Activated T-cell treated with anti-CD3 and anti-CD28 coated beads, Interleukin-2, amount 50 U/mL, for 72 hours (primary cell): Measurements from ENCODE around the gene KIAA1217. TPM values are rescaled to one million over a fixed set of nuclear protein-coding genes. Genes with fewer than 3 reads are reported as not detected.

Experiments
- ATAC-seq, 2 donors: fragments of 150-1000 bp; cut with Tn5 transposase; replicated peaks in 1 of 2; 2 replicates each; pipeline ENCODE4 v1.10.0; 2021; ENCODE audit warnings: moderate library complexity in 2 of 2, mild to moderate bottlenecking in 1 of 2
- DNase-seq, 2 donors: peaks; one replicate each; pipeline ENCODE4 v3.0.0; 2021 to 2022; ENCODE audit warnings: mixed read lengths in 1 of 2
- H3K27ac Mint-ChIP-seq: one replicate; pipeline ENCODE4 v1.8.0; 2022; ENCODE audit warnings: mild to moderate bottlenecking, moderate library complexity, mixed read lengths
- H3K27me3 Mint-ChIP-seq: one replicate; pipeline ENCODE4 v1.8.0; 2022; ENCODE audit warnings: low read depth, mixed read lengths
- H3K36me3 Mint-ChIP-seq, 2 donors: one replicate each; pipeline ENCODE4 v1.8.0; 2022; ENCODE audit warnings: mixed read lengths in 2 of 2, mild to moderate bottlenecking in 1 of 2; ENCODE audit not compliant: insufficient read depth in 2 of 2
- H3K4me1 Mint-ChIP-seq: one replicate; pipeline ENCODE4 v1.8.0; 2022; ENCODE audit warnings: low read depth, mixed read lengths
- H3K4me3 Mint-ChIP-seq, 2 donors: one replicate each; pipeline ENCODE4 v1.8.0; 2022; ENCODE audit warnings: mild to moderate bottlenecking in 2 of 2, mixed read lengths in 2 of 2, moderate library complexity in 2 of 2
- H3K9me3 Mint-ChIP-seq, 2 donors: one replicate each; pipeline ENCODE4 v1.8.0; 2022; ENCODE audit warnings: mixed read lengths in 2 of 2
- total RNA-seq, 2 donors: library from RNA; stranded (reverse); gene quantifications; one replicate each; pipeline ENCODE4 v1.2.3, GENCODE V29; 2022

Gene KIAA1217
- total RNA-seq, 2 donors from 2014 or later: 0.60 to 0.84 TPM

DNA sequence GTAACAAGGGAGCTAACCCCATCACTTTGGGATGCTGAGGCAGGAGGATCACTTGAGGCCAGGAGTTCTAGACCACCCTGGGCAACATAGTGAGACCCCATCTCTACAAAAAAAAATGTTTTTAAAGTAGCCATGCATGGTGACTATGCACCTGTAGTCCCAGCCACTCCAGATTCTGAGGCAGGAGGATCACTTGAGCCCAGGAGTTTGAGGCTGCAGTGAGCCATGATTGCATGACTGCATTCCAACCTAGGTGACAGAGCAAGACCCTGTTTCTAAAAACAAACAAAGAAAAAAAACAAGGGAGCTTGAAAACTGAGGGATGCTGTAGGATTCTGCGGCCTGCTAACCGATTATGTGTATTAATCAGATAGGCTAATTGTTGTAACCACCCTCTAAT is 4.9 kb downstream of the KIAA1217 start:
- Mint-ChIP-seq H3K4me3 (no peak overlapping the region), H3K36me3 (peaks cover 2 to 3% of the 10 kb centered on the region in 2 donors), H3K9me3 (no peaks in the 10 kb centered on the region), H3K27me3 (peaks cover 32% of the 10 kb centered on the region), H3K4me1 (peaks cover 20% of the 10 kb centered on the region), H3K27ac (no peak overlapping the region)
- ATAC-seq (no peak), DNase-seq (no peak)

DNA sequence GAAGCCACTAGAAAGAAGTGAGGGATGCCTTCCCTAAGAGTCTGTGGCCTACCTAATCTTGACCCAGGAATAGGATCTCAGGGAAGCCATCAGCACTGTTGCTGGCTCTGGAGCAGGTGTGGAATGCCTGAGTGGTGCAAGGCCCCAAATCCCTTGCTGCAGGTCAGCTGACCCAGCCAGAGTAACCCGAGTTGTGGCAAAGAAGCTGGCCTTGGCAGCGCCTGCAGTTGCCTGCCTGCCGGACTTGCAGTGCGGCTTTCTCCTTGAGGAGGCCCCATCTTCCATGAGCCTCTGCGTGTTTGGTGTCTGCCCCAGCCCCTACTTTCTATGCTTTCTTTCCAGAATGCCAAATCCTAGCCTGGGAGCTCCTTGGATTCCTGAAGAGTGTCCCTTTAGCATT is 5.8 kb downstream of the KIAA1217 start:
- peaks cover 2 to 3% of the 10 kb centered on the region in 2 donors for H3K36me3 Mint-ChIP-seq
- no peak overlapping the region for H3K27ac Mint-ChIP-seq
- H3K27me3 Mint-ChIP-seq: peaks cover 32% of the 10 kb centered on the region
- peaks cover 13% of the 10 kb centered on the region for H3K4me1 Mint-ChIP-seq
- DNase-seq: no peak
- no peaks in the 10 kb centered on the region for H3K9me3 Mint-ChIP-seq
- no peak overlapping the region for H3K4me3 Mint-ChIP-seq
- no peak for ATAC-seq

DNA sequence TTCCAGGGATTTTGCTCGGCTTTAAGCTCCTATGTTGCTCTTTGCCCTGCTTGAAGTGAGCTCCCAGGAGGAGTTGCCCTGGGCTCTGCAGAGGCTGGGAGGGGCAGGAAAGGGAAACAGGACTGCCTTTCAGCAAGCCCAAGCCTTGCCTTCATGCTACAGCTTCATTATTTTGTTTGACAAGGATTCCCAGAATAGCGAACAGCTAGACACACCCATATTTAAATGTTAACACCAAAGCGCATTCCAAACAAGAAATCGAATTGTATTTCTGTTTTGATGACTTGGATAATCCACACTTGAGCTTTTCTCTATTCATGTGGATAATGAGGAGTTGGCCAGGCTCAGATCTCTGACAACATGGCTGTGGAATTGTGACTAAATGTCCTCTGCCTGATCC is 6.3 kb downstream of the KIAA1217 start:
- no peak overlapping the region for H3K27ac Mint-ChIP-seq
- H3K9me3 Mint-ChIP-seq: no peaks in the 10 kb centered on the region
- peaks cover 8% of the 10 kb centered on the region for H3K4me1 Mint-ChIP-seq
- H3K27me3 Mint-ChIP-seq: peaks cover 32% of the 10 kb centered on the region
- DNase-seq (no peak), ATAC-seq (no peak)
- H3K4me3 Mint-ChIP-seq: no peak overlapping the region
- H3K36me3 Mint-ChIP-seq: peaks cover 2 to 3% of the 10 kb centered on the region in 2 donors

DNA sequence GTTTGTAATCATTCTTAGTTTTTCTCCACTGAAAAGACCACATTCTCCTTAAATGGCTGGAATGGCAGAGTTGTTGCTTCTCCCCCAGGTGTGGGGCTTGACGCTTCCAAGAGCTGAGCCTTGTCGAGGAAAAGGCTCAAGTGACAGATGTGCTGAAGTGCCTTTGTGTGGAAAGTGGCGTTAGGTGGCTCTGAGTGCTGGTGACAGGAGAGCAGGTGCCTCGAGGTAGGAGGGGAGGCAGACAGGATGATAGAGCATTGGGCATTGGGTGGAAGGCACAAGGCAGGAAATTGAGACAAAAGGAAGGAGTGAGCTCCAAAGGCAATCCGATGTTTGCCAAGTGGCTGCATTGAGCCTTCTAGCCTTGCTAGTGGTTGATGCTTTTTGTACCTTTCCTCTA is 6.7 kb downstream of the KIAA1217 start:
- no peak overlapping the region for H3K4me3 Mint-ChIP-seq
- peaks cover 28% of the 10 kb centered on the region for H3K27me3 Mint-ChIP-seq

DNA sequence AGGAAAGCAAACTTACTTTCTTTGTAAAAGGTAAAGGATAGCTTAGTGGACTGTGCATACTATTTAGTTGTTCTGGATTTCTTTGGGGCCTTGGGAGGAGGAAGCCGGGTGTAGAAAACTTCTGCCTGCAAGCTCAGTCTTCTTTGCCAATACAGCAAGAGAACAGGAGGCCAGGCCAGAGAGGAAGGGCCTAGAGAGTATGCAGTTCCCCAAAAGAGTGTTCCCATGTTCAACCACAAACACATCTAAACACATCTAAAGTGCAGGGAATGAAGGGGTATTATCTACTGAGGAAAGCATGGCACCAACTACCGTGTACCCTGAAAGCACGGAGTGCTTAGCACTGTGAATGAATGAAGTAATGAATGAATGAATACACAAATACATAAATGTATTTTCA is 11.0 kb downstream of the KIAA1217 start:
- Mint-ChIP-seq H3K4me1 (no peaks in the 10 kb centered on the region), H3K9me3 (peaks cover 0 to 2% of the 10 kb centered on the region in 2 donors), H3K4me3 (no peak overlapping the region), H3K27ac (no peak overlapping the region), H3K36me3 (no peaks in the 10 kb centered on the region), H3K27me3 (peaks cover 11% of the 10 kb centered on the region)
- no peak for DNase-seq
- ATAC-seq: no peak

More for the DNA sequence above, 6.7 kb downstream of the KIAA1217 start:
- ATAC-seq (no peak), DNase-seq (no peak)
- Mint-ChIP-seq H3K27ac (no peak overlapping the region), H3K4me1 (peaks cover 4% of the 10 kb centered on the region), H3K36me3 (peaks cover under 1 to 1% of the 10 kb centered on the region in 2 donors), H3K9me3 (no peaks in the 10 kb centered on the region)

DNA sequence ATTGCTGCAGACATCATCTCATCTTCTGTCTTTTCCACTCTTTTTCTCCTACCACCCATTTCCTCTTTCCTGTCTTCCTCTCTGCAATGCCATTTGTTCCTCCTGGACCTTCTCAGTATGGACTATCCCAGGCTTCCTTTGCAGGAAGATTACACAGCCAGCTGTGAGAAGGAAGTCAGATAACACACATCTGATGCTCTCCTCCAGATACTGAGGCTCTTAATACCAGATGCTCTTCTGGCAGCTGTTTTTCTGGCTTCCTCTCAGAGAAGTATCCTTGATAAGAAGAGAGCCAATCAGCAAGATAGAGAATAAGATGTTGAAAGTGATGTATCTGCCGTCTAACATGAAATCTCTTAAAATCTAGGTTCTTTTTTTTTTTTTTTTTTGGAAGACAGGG is 14.4 kb downstream of the KIAA1217 start:
- Mint-ChIP-seq H3K4me1 (no peaks in the 10 kb centered on the region), H3K9me3 (peaks cover 0 to 2% of the 10 kb centered on the region in 2 donors), H3K27ac (no peak overlapping the region), H3K36me3 (no peaks in the 10 kb centered on the region), H3K4me3 (no peak overlapping the region), H3K27me3 (no peaks in the 10 kb centered on the region)
- no peak for ATAC-seq
- DNase-seq: no peak

DNA sequence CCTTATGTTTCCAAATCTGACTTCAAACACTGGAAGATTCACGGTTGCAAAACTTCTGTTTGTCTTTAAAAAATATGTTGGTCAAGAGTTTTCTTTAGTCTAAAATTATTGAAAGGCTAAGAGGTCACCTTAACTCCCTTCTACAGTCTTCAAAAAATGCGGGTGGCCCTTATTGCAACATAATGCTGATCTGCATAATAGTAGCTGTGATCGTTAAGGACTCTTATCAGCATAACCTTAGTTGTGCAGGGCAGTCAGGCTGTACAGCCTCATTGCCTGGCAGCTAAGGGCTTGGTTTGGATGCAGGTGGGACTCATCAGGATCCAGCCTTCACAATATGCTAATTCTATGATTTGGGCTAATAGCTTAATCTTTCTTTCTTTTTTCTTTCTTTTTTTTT is 15.0 kb downstream of the KIAA1217 start:
- Mint-ChIP-seq H3K9me3 (peaks cover 0 to 2% of the 10 kb centered on the region in 2 donors), H3K27ac (no peak overlapping the region), H3K36me3 (no peaks in the 10 kb centered on the region), H3K4me3 (no peak overlapping the region), H3K27me3 (no peaks in the 10 kb centered on the region), H3K4me1 (no peaks in the 10 kb centered on the region)
- no peak for DNase-seq
- ATAC-seq: no peak

DNA sequence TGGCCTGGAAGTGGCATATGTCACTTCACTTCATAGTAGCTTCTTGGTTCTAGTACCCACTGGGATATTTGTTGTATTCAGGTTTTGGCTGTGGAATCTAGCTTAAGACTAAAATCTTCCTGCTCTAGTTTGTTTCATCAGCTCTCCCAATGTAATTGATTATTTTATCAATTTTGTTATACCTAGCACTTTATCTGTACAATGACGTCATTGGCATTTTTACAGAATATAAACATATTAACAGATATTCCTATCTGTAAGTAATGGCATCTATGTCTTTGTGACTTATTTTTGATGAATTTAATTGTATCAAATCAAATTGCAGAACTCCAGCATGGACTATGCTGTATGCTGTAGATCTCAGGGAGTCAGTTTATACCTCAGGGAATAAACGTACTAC is 19.7 kb downstream of the KIAA1217 start:
- Mint-ChIP-seq H3K4me1 (no peaks in the 10 kb centered on the region), H3K27ac (no peak overlapping the region), H3K36me3 (no peaks in the 10 kb centered on the region), H3K9me3 (no peaks in the 10 kb centered on the region), H3K4me3 (no peak overlapping the region), H3K27me3 (no peaks in the 10 kb centered on the region)
- ATAC-seq (no peak), DNase-seq (no peak)

DNA sequence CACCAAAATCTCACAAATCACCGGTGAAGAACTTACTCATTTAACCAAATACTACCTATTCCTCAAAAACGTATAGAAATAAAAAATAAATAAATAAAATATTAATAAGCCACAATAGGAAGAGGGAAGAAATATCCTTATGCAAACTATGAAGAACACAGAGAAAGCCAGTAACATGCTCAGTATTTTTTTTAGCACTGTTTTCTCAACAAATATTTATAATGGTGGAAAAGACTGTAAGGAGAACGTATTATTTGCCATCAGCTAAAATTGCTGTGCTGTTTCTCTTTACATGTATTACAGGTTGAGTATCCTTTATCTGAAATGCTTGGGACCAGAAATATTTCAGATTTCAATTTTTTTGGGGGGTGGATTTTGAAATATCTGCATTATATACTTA is 21.0 kb downstream of the KIAA1217 start:
- no peaks in the 10 kb centered on the region for H3K9me3 Mint-ChIP-seq
- H3K27ac Mint-ChIP-seq: no peak overlapping the region
- H3K27me3 Mint-ChIP-seq: no peaks in the 10 kb centered on the region
- H3K4me3 Mint-ChIP-seq: no peak overlapping the region
- no peak for DNase-seq
- ATAC-seq: no peak
- H3K36me3 Mint-ChIP-seq: no peaks in the 10 kb centered on the region
- no peaks in the 10 kb centered on the region for H3K4me1 Mint-ChIP-seq

DNA sequence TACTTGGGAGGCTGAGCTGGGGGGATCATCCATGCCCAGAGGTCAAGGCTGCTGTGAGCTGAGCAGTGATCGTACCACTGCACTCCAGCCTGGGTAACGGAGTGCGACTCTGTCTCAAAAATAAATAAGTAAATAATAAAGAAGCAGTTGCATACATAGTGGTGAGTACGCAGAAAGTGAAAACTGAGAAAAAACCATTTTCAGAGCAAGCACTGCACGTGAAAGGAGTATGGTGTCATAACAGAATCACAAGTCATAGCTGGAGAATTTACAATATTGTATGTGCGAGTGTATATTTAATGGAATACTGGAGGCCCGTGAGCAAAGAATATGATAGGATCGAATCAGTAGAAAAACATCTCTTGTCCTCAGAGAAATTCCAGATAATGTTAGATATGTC is 22.3 kb downstream of the KIAA1217 start:
- DNase-seq: no peak
- Mint-ChIP-seq H3K9me3 (no peaks in the 10 kb centered on the region), H3K4me3 (no peak overlapping the region), H3K27ac (no peak overlapping the region), H3K36me3 (no peaks in the 10 kb centered on the region), H3K4me1 (no peaks in the 10 kb centered on the region), H3K27me3 (no peaks in the 10 kb centered on the region)
- no peak for ATAC-seq

DNA sequence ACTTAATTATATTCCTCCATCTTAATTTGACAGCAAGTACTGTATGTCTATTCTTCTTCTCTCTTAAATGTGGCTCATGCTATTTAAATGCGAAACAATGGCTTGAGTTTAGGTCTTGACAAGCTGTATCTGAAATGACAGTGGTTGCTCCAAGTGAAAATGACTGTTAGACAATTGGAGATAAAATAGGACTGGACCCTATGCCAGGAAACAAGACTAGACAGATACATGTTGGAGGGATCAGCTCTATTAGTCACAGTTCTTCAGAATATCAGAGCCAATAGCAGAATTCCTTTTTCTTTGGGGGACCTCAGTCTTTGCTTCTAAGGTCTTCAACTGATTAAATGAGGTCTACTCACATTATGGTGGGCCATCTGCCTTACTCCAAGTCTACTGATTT is 25.8 kb downstream of the KIAA1217 start:
- ATAC-seq: no peak
- Mint-ChIP-seq H3K4me1 (no peaks in the 10 kb centered on the region), H3K4me3 (no peak overlapping the region), H3K36me3 (no peaks in the 10 kb centered on the region), H3K9me3 (no peaks in the 10 kb centered on the region), H3K27ac (no peak overlapping the region), H3K27me3 (peaks cover 23% of the 10 kb centered on the region)
- DNase-seq: no peak

DNA sequence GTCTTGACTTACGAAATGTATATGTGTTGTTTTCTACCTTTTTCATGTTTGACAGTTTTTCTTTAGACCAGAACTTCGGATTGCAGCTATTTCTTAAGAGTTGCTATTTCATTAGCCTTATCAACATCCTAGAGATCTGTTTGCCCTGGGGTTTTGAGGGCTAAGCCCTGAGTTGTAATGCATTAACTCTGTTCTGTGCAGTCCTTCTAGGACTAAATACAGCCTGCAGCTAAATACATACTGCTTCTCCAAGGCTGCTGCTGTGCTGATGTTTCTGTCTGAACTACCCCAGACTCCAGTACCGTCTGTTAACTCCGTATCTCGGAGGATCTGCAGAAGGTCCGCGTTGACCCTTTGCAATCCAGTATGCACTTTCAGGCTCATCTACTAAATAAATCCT is 26.5 kb downstream of the KIAA1217 start:
- Mint-ChIP-seq H3K9me3 (no peaks in the 10 kb centered on the region), H3K36me3 (no peaks in the 10 kb centered on the region), H3K4me3 (no peak overlapping the region), H3K4me1 (no peaks in the 10 kb centered on the region), H3K27me3 (peaks cover 23% of the 10 kb centered on the region), H3K27ac (no peak overlapping the region)
- no peak for ATAC-seq
- no peak for DNase-seq

DNA sequence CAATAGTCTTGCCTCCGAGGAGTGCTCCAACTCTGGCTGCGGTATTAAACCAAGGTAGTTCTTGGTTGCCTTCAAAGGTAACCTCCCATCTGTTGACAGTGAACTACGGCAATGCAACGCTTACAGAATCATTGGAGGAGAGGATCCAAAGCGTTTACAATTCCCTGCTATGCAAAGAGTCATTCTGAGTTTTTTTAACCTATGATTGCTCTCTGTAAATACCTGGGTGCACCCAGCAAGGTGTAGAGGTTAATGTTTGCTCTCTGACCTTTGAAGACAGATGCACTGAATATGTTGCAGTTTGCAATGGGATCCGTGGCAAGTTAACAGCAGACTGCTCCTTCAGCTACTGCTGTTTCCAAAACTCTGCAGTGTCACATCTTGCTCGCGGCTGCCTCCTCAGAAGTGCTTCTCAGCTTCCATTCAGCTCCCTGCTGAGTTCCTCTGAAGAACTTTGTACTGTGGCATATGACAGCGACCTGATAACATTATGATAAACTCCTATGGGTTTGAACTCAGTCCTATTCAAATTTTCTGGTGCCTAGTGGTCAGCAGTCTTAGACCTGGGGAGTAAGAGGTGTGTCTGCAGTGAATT is 29.0 kb downstream of the KIAA1217 start:
- Mint-ChIP-seq H3K27ac (no peak overlapping the region), H3K4me1 (no peaks in the 10 kb centered on the region), H3K27me3 (peaks cover 23% of the 10 kb centered on the region), H3K9me3 (no peaks in the 10 kb centered on the region), H3K36me3 (no peaks in the 10 kb centered on the region), H3K4me3 (no peak overlapping the region)
- ATAC-seq: no peak
- no peak for DNase-seq

DNA sequence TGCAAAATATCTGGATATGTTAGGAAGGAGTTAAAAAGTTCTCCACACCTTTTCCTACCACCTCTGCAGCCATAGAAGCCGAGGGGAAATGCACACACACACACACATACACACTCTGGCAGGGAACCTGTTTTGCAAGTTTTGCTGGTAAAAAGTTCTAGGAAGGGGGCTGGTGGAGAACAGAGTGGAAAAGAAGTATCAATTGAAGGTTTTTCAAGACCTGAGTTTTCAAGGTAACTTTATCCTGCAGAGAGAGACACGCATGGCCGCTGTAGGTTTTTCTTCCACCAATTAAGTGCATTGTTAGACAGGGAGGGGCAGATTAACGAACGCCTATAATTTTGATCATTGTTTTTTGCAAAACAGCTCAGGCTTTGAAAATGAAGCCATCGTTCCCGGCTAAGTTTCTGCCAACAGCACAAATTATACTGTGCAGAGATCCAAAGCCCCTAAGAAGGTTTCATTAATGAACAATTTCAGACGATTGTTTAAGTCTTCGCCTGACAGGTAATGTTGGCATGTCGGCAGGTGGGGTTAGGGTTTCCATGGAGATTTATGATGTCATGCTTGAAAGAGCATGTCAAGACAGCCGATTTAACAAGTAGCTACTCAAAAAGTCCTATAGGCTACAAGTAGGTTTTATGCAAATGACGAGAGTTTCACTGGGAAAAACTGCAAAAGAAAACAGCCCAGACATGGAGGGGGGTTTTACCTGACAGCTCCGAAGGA is 29.7 kb downstream of the KIAA1217 start:
- H3K4me1 Mint-ChIP-seq: no peaks in the 10 kb centered on the region
- no peaks in the 10 kb centered on the region for H3K36me3 Mint-ChIP-seq
- no peak overlapping the region for H3K4me3 Mint-ChIP-seq
- H3K27me3 Mint-ChIP-seq: peaks cover 23% of the 10 kb centered on the region
- ATAC-seq (no peak), DNase-seq (no peak)
- H3K27ac Mint-ChIP-seq: no peak overlapping the region
- H3K9me3 Mint-ChIP-seq: no peaks in the 10 kb centered on the region
